Inferior parietal cortex (tissue), 1 donor: Measurements from ENCODE around the gene DAB2IP.
A peak's percentile ranks its signal among the peaks of the same experiment; 100 is the strongest.

Experiments
- DNase-seq: peaks from one replicate; pipeline ENCODE4 v3.0.0-alpha.2; 2016; ENCODE audit errors: extremely low spot score

Gene DAB2IP

DNA sequence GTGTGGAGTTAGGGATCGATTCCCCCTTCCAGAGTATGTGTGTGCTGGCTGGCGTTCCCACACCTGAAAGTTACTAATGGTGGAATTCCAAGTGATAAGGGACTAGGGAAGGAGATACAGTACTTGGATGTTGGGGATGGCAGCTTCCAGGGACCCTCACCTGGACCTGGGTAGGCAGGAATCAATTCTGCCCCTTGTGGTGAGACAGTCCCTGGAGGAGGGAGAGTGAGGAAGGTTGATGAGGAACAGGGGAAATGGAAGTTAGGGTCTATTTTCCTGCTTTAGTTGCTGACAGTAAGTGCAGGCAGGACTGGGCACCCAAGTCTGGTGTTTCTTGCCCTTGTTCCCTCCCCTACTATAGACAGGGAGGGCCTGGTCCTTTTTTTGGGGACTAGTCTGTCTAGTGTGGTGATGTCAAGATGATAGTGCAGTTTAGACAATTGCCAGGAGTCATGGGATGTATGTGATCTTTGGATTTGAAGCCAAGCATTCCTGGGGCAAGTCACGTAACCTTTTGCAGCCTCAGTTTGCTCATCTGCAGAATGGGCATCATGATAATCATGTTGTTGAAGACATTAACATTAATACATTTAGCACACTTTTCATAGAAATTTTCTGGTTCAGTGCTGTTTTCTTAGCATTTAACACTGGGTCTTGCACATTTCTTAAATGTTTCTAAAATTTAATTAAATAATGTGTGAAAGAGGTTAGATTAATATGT lies 51.7 kb downstream of the DAB2IP start:
- DNase-seq, result no peak

DNA sequence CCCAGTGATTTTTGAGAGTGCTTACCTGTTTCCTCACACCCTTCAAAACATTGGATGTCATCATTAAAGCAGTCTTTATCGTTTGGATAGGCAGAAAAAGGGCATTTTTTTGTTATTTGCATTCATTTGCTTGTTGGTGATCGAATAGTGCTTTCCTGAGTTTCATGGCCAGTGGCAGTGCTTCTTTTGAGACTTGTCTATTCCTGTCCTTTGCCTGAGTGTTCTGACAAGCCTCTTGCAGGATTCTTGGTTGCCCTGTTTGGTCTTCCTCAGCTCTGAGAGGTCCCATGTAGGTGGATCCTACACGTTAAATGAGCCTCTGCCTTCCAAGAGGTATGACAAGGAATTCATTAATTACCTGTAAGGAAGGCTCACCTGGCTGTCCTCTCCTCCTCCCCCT lies 52.8 kb downstream of the DAB2IP start:
- DNase-seq, result no peak

DNA sequence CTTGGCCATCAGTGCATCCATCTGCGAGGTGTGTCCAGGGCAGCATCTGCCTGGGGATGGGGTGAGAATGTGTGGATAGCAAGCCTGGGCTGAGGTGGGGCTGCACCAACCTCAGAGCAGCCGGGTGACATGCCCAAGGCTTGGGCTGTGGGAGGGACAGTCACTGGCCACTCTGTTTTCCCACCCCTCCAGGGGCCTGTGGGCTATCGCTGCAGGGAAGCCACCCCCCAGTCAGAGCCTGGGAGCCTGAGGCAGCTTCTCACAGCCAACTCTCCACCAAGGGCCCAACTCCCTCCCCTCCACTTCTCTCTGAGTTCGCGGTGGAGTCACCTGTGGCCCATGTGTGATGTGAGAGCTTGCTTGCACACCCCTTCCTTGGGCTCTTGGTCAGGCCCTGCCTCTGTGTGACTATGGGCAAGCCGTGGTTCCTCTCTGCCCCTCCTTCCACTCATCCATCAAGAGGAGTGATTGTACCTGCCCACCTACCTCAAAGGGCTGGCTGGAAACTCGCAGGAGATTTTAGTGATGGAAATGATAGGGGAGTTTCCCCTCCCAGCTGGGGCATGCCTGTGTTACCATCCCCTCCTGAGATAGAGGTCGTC lies 54.8 kb downstream of the DAB2IP start:
- DNase-seq, result no peak

DNA sequence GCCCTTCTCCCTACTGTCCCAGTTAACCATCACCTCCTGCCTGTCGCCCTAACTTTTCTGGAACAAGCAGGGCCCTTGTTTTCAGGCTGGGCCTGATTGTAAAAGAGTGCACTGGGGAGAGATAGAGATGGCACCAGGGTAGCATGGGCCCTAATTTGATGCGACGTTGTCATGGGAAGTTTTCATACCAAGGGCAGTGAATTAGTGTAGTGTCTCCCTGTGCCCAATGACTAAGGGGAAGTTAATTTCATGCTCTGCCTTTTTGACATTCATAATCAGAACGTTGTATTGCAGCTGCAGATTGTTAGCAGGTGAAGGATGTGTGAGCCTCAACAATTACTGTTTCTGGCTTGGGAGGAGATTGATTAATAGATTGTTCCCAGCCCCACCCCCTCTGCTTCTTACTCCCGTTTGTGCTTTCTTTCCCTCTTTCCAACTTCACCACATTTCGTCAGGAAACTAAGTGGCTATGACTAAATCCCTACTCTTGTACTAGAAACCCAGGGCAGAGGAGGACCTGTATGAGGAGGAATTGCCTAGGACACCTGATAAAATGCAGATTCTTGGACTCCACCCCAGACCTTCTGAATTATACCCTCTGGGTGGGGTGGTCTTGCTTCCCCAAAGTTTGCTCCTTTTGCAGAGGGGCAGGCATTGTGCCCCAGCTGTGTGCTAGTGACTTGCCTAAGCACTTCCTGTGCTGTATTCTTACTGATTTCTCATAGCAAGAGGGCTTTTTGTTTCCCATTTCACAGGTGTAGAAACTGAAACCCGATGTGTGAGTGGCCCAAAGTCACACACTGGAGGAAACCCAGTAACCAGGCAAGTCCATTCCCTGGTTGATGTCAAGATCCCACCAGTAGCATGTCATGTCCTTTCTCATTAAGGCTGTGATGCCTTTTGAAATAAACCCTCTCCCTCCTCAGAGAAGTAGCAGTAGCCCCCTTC lies 56.3 kb downstream of the DAB2IP start:
- DNase-seq, result no peak

DNA sequence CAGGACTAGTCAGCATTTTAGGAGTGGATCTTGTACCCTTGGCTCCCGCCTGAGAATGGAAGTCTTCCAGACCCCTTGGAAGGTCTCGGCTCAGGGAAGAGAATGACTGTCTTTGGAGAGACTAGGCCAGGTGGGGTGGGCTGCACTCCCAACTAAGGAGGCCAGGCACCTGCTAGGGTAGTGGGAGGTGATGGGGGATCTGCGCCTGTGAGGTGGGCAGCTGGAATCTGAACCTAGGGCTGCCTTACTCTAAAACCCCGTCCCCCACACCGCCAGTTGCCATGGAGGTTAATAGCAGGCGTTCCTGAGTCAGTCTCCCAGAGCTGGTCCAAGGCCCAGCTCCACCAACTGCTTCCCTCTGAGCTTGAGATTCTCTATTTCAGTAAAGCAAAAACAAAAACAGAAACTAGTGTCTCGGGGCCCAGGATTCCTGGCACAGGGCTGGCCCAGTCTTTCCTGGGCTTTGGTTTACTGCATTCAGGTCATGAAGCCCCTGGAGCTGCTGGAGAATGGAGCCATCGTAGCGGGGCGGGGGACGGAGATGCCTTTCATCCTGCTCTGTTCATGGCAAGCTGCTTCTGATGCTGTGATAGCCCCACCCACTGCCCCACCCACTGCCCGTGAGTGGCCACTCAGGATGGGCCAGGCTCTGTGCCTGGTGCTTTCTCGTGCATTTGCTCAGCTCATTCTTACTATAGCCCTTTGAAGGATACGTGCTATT lies 57.5 kb downstream of the DAB2IP start:
- DNase-seq, result no peak

DNA sequence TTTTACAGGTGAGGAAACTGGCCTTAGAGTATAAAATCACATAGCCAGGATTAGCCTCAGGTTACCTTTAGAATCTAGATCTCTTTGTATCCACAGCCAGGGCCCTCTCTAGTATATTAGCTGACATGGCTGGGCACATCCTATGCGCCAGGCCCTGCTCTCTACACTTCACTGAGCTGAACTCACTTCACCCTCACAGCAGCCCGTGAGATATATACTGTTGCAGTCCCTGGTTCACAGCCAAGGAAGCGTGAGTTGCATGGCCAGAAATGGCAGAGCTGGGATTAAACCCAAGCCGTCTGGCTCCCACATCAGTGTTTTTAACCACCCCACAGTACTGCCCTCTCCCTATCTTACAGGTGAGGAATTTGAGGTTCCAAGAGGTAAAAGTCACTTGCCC lies 58.4 kb downstream of the DAB2IP start:
- DNase-seq, result no peak

DNA sequence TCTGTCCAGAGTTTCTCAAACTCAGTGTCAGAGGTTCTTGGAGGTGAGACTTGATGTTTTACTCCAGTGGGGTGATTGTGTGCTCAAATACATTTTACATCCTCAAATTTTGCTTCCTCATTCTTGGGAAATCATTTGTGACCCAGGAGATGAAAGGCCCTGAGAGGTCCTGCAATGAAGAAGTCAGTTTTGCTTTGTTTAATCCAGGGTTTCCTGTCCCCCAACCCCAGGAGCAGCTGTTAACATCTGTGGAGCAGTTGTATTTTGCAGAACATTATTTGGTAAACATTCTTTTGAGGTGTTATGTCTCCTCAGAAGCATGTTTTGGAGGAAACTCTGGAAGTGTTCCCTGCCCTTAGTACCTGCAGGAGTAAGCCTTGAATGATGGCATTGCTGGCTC lies 59.8 kb downstream of the DAB2IP start:
- no peak for DNase-seq

DNA sequence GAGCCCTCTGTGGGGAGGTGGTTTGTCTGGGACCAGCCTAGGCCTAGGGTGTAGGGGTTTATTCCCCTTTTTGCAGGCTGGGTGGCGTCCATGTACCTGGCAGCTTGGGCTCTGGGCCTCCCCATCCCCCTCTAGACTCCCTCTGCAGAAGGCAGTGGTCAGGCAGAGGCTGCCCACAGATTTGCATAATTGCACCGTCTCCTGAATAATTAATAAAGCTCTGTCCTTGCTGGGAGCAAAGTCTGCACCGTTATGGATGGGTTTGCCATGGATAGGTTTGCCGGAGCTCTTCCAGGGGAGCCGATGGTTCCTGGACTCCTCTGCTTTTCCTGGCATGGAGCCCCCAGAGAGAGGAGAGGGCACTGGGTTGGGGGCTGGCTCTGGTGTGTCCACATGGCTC lies 60.4 kb downstream of the DAB2IP start:
- DNase-seq, result no peak

DNA sequence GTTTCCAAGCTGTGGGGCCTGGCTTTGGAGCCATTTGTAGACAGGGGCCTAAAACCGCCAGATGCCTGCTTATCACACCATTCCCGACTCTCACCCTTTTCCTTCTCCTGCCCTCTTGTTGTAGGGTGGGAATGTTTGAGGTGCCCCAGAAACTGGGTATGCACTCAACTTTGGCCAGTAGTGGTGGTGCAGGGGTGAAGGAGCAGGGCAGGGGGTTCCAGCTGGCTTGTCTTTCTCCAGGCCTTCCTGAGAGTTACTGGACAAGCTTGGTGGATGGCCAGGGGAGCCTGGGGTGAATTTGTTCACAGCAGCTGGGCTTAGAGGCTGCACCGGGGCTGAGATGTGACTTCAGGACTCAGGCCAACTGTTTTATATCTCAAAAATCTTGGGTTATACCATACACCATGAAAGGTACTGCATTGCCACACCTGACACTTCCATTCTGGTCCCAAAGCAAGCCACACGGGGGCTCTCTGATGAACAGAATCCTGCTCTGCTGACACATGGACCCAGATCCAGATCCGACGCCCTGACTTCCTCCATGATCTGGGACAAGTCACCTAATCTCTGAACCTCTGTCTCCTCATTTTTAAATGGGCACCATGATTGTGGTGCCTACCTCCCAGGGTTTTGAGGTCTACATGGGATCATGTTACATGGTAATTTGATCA lies 62.1 kb downstream of the DAB2IP start:
- no peak for DNase-seq

DNA sequence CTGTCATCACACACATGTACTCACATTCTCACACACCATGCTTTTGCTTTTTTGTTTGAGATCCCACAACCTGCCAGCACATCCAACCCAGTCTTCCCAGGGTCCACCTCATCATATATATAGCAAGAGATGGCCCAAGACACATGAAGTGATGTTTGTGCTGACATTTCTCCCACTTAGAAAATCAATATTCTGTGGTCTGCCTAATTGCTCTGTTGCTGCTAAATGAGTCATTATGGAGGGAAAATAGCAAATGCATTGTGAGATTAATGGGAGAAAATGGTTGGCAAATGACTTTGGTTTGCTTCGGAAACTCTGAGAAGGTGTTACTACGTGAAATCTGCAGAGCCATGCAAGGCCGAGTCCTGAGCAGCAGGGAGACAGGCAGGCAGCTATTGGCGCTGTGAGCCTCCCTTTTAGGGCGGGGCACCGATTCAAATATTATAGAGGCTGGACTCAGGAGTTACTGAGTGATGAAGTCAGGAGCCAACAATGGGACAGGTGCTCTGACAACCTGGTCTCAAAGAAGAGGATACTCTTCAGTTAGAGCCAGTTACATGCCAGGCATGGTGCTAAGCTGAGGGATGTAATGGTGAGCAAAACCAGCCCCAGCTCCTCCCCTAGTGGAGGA lies 62.8 kb downstream of the DAB2IP start:
- DNase-seq, result no peak

DNA sequence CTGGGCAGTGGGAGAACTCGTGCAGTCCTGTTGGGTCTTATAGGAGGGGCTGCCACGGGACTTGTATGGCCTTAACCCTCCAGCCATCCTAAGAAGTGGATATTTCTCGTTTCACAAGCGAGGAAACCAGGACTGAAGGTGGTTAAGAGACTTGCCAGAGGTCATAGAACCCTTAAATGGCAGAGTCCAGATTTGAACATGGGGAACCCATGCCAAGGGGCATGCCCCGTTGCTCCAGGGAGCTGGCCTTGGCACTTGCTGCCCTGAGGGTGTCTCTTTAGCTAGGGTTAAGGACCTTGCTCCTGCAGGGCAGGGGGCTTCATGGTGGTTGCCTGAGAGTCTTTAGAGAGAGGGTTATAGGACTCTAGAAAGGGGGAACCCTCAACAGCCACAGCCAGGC lies 63.4 kb downstream of the DAB2IP start:
- DNase-seq, result no peak

DNA sequence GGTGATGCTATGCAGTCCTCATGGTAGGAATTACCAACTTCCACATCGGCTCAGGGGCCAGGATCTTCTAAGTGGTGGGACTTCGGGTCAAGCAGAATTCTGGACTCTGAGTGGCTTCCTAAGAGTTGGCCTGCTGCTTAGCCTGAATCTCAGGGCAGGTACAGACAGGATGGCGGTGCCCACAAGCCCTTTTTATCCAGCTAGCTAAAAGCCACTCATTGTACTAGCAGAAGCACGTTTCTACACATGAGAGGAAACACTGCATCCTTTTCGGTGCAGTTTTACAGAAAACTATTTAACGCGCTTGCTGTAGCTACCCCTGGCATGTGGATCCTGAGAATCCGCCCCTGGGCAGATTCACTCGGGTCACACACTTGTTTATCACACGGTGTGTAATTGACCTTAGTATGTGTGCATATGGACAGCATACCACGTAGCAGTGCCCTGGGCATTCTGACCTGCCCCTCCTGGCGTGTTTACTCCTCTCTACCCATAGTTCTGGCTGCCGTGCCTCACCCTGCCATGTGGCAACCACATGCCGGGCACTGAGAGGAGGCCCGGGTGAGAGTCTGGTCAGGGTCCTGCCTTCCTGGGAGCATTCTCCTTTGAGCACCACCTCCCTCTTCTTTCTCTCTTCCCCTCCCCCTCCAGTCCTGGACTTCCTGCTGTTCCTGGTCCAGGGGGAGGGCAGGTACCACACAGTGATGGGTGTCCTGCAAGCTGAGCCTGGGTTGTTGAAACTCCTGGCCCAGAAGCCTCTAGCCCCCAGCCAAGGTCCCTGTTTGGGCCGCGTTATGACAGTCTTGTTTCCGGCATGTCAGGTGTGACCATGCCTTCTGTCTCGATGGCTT lies 65.9 kb downstream of the DAB2IP start:
- DNase-seq, result no peak

DNA sequence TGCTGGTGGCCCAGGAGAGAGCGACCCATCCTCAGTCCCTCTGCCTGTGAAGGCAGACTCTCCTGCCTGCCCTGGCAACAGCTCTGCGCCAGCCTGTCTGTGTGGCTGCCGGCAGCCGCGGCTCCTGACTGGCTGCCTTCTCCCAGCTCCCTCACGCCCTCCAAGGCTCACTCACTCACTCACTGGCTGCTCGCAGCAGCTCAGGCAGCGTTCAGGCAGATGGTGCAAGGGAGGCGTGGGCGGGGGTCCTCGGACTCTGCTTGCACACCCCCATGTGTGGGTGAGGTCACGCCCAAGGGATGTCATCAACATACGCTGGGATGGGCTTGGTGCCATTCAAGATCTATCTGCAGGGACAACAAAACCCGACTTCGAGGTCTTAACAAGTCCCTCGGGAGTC lies 66.7 kb downstream of the DAB2IP start:
- peak; percentile 27 for DNase-seq

DNA sequence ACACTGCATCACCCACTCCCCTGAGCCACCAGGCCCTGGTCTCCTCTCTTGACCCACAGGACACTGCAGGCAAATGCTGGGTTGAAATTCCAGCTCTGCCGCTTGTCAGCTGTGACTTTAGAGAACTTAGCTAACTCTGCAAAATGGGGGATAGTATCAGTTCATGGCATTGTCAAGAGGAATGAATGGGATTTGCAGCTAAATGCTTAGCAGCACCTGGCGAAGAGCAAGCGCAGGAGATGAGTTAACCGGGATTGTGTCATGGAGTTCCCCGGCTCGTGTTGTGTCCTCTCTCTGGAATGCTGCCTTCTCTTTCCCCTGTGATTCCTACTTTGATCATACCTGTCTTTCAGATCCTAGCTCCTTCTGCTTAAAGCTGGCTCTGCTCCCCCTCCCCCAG lies 67.1 kb downstream of the DAB2IP start:
- DNase-seq, result no peak

DNA sequence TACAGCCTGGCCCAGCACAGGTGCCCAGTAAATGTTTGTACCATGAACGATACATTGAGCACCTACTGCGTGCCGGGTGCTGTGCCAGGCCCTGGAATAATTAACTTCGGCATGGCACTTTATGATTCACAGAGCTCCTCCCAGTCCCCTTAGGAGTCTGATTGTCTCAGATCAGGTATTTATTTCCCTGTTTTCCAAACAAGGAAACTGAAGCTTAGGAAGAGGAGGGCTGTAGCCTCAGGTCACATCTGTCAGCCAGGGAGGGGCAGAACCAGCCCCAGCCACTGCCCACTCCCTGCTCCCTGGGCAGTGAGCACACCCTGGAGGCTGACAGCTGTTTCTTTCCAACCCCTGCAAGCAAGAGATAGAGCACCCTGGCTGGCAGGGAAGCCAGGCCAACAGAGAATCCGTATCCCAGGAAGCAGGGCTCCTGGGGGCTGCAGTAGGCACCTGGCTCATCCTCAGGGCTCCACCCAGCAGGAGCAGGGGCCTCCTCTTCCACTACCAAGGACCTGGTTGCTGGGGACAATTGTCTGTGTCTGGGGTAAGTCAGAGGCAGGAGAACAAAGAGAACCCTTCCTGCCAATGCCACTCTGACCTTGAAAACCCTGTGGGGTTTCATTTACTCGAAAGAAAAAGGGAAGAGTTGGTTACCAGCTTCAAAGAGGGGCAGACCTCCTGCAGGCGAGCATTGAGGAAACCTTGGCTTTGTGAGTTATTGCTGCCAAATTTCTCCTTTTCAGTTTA lies 69.0 kb downstream of the DAB2IP start:
- no peak for DNase-seq

DNA sequence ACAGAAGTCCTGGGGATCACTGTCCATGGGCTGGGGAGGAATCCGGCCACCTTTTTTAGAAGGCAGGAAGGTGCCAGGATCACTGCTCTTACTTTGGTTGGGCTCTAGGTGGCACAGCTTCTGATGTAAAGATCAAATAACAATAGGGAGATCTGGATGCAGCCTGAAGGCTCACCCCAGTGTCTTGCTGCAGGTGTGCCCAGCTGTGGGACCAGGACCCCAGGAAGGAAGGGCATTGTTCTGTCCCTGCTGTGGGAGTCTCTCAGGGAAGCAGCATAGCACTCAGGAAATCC lies 69.6 kb downstream of the DAB2IP start:
- DNase-seq, result no peak

DNA sequence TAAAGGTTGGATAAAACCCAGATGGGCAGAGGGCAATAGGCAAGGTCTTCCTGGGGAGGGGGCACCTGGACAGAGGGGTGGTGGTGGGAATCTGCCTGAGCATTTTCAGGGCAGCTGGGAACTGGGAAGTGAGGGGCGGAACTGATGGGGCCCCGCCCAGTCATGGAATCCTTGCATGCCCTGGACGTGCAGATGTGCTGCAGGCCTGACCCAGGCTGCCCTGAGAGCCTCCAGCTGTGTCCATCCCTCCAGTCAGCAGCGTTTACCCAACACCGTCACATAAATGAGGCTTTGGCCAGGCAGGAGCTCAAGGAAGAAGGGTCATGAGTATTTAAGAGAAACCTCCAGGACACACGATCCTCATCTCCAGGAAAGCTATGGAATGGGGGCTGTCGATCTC lies 70.3 kb downstream of the DAB2IP start:
- DNase-seq, result no peak

DNA sequence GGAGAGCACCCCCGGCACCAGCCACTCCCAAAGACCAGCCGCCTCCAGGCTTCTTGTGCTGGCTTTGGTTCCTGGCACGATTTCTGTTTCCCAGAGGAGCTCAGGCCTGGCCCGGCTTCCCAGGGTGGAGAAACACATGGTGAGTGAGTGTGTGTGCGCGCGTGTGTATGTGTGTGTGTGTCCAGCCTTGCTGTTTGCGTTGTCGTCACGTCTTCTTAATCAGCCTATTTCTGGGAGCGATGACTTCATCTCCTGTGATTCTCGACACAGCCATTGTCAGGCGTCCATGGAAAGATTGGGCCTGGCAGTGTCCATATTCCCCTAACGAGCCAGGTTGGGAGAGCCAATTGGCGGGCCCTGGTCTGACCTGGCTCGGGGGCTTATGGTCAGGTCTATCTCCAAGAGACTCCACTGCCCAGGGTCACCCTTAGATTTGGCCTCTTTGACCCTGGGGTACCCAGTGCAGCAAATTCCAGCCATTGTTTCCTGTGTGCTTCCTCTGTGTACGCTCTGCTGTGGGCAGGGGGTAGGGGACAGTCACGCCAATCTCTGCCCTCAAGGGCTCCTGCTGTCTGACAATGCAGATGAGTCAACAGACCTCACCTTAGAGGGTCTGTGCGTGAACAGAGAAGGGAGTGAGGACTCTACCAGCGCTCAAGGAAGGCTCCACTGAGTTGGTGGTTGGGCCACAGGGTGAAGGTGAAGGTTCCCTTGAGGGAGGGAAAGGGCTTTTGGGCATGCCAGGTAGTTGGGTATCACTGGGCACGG lies 73.8 kb downstream of the DAB2IP start:
- DNase-seq, result peak; percentile 74
